Stimulated activated CD4-positive, alpha-beta T cell treated with anti-CD3 and anti-CD28 coated beads, Interleukin-4, amount 100 ng/mL, for 1 hour (primary cell): ENCODE data around the gene GDPD4.

Experiments
- DNase-seq: peaks from one replicate; pipeline ENCODE4 v3.0.0-alpha.2; 2020

The GDPD4 gene

DNA sequence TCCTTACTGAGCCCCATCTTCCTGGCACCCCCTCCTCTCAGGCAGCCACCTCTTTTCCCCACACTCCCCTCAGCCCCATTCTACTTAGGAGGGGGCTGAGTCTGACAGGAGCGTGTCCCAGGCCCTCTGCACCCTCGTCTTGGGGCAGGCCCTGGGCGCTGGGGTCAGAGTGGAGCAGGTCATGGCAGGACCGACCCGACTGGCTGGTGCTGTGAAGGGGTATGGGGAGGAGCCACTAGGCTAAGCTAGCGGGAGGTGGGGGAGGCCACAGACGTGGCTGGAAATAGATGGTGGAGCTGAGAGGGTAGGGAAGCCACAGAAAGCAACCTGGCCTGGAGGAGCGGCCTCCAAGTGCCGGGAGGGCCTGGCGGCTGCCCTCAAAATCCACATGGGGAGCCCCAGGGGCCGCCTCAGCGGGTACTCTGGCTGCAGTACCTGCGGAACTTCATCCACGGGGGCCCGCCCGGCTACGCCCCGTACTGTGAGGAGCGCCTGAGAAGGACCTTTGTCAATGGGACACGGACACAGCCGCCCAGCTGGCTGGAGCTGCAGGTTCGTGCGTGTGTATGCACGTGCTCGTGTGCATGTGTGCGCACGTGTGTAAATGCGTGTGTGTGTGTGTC lies 111.8 kb downstream of the GDPD4 start:
- no peak for DNase-seq

DNA sequence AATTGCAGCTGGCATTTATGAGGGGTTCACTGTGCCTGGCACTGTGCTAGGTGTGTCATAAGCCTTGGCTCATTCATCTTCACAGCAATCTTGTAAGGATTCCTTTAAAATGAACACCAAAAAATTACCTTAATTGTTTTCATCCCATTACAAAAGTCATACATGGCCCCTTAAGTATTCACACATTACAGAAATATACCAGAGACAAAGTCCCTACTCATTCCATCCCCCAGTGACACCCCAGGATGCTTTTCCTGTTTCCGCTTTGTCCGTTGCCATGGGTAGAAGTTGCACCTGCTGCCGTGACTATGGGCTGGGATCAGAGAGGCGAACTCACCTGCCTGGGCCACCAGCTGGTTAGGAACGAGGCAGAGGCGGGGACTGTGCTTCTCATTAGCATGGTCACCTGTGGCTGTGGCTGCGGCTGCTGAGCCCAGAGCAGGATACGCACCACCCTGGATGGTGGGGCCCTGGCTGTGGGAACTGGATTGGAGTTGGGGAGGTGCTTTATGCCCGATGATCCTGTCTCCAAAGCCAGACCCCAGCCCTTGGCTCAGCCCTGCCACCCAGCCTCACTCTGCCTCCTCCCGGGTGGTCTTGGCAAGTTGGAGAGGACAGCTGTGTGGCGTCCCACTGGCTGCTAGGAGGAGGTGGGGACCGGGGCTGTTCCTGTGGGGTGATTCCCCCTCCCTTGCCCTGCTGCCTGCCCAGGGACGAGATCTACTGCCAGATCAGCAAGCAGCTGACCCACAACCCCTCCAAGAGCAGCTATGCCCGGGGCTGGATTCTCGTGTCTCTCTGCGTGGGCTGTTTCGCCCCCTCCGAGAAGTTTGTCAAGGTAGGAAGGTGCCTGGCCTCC lies 112.6 kb downstream of the GDPD4 start:
- DNase-seq, result no peak

DNA sequence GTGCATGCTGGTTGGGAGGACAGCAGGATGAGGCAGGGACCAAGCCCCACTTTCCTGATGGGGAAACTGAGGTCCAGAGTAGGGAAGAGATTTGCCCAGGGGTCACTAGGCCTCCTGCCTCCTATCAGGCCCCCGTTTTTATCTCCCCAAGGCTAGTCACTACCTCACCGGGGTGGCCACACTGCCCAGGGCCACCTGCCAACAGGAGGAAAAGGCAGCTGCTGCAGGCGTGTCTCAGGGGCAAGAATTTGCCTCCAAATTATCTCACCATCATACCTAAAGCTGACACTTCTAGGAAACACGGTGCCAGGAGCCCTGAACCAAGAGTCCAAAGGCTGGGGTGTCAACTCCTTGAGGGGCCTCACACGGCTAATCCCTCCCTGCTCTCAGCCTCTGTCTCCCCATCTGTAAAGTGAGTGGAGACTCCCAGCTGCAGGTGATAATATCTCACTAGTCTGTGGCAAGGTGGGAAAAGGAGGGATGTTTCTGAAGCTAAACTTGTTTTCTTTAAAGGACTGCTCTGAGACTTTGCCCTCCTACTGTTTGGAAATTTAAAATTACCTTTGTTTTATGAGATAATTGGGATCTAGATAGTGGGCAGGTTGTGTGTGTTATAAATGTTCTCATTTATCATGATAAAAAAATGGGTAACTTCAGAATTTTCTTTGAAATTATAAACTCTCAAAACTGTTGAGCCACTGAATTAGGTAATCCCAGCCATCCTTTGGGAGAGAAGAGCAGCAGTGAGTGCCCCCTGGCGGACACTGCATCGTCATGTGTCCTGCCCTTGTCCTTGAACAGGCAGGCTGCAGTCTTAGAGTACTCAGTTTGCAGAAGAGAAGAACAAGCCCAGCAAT lies 113.5 kb downstream of the GDPD4 start:
- peak; percentile 62 for DNase-seq

DNA sequence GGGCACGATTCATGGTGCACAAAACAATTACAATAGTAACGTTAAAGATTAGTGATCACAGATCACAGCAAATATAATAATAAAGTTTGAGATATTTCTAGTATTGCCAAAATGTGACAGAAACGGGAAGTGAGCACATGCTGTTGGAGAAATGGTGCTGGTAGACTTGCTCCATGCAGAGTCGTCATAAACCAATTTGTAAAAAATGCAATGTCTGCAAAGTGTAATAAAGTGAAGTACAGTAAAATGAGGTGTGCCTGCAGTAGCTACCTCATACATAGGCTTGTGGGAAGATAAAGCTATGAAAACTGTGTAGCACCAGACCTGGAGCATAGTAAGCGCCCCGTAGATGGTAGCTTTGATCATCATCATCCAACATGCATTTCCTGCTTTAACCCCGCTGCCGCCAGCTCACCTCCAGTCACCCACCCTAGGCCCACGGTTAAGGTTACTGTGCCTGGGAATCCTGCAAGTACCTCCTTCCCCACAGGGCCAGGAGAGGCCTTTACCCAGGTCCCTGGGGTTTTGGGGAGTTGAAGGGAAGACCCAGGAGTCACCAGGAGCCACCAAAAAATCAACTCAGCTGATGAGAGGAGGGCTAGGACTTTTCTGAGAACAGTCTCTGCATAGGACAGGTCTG lies 114.3 kb downstream of the GDPD4 start:
- DNase-seq, result no peak

DNA sequence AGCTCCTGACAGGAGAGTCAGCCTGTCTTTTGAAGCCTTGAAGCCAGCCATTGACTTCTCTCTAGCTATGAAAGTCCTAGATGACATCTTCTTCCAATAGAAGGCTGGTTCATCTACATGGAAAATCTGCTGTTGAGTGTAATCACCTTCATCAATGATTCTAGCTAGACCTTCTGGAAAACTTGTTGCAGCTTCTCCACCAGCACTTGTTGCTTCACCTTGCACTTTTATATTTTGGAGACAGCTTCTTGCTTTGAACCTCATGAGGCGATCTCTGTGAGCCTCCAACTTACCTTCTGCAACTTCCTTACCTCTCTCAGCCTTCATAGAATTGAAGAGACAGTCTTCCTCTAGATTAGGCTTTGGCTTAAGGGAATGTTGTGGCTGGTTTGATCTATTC lies 115.2 kb downstream of the GDPD4 start:
- DNase-seq, result no peak

DNA sequence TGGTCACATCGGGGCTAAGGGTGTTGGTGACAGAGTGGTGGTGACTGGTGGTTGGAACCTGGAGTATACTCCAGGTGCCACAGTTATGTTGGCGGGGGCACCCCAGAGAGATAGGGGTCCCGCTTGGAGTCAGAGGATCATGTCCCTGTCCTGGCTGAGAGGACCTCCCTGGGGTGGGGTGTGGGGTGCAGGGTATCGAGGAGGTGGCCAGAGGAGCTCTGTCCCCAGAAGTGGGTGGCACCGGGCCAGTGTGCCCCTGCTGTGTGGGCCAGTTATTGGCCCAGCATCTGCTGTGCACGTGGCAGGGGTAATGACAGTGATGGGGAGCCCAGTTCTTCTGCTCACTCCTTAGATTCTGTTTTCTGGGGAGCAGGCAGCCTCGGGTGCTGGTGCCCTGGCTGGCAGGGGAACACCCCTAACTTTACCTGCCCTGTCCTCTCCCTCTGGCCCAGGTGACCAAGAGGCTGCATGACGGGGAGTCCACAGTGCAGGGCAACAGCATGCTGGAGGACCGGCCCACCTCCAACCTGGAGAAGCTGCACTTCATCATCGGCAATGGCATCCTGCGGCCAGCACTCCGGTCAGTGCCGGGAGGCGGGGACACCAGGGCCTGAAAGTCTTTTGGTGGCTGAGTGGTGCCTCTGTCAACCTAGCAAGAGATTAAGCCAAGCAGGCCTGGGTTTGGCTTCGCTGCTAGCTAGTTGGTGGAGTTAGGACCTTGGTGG lies 117.2 kb downstream of the GDPD4 start:
- DNase-seq, result no peak

DNA sequence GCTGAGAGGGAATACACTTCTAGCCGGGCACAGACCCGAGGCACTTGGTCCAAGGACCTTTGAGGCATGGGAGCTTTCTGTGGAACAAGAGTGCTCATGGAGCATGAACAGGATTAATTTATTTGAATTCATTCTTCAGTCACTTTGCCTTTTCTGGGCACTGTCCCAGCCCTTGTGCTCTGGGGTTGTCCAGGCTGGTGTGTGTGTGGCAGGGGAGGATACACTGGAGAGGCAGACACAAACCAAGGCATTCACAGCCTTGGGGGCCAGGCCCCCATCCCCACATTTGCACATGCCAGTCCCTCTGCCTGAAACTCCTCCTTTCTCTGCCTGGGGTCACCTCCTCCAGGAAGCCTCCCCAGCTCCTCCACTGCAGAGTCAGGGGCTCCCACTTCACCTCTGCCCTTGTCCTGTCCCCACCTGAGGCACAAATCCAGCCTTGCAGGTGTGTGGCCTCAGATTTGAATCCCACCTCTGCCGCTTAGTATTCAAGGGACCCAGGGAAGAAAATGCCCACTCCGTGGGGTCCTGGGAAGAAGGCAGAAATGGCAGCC lies 118.0 kb downstream of the GDPD4 start:
- DNase-seq, result no peak

DNA sequence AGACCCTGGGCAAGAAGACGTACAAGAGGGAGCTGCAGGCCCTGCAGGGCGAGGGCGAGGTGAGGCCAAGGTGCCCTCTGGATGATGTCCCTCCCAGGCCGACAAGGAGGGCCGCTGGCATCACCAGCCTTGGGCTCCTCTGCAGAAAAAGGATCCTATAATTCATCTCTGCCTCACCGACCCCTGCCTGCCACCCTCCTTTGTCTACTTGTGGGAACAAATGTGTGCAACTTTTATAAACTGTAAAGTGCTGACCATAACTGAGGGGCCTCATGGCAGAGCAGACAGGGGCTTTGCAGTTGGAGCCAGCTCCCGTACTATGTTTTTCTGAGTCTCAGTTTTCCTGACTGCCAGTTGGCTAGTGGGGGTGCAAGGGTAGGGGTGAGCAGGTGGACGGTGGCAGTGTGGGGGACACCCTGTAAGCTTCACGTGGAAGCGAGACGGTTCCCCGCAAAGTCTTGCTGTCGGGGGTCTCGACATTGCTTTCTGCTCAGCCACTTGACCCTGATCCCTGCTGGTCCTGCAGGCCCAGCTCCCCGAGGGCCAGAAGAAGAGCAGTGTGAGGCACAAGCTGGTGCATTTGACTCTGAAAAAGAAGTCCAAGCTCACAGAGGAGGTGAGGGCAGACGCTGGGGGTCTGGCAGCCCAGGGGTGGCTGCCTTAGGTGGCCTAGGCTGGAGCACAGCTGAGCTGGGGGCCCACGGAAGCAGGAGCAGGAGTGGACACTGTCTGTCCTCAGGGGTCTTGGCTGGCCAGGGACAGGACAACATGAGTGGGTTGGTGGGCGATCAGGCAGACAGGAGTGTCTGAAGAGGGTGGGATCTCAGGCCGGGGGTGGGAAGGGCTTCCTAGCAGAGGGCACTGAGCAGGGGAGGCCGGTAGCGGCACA lies 118.7 kb downstream of the GDPD4 start:
- DNase-seq, result no peak

DNA sequence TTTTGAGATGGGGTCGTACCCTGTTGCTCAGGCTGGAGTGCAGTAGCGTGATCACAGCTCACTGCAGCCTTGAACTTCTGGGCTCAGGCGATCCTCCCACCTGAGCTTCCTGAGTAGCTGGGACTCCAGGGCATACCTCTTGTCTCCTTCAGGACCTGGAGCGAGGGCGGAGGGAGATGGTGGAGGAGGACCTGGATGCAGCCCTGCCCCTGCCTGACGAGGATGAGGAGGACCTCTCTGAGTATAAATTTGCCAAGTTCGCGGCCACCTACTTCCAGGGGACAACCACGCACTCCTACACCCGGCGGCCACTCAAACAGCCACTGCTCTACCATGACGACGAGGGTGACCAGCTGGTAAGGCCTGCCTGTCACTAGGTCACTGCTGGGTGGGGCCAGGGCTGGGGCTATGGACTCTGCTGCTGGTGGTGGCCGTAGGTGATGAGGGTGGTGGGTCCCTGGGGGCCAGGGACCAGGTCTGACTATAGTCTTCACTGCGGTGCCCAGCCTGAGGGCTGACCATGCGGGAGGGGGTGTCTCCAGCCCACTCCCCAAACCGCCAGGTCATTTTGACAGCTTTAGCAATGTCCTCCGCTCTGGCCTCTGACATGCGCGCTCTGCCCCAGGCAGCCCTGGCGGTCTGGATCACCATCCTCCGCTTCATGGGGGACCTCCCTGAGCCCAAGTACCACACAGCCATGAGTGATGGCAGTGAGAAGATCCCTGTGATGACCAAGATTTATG lies 119.5 kb downstream of the GDPD4 start:
- no peak for DNase-seq

DNA sequence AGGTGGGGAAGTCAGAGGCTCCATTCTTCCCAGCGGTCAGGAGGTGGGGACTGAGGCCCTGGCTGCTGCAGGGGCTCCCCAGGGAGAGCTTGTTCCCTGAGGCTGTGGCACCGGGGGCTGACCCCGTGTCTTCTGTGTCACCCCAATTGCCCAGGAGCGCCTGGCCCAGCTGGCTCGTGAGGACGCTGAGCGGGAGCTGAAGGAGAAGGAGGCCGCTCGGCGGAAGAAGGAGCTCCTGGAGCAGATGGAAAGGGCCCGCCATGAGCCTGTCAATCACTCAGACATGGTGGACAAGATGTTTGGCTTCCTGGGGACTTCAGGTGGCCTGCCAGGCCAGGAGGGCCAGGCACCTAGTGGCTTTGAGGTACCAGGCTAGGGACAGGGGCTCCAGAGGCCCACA lies 120.3 kb downstream of the GDPD4 start:
- no peak for DNase-seq

DNA sequence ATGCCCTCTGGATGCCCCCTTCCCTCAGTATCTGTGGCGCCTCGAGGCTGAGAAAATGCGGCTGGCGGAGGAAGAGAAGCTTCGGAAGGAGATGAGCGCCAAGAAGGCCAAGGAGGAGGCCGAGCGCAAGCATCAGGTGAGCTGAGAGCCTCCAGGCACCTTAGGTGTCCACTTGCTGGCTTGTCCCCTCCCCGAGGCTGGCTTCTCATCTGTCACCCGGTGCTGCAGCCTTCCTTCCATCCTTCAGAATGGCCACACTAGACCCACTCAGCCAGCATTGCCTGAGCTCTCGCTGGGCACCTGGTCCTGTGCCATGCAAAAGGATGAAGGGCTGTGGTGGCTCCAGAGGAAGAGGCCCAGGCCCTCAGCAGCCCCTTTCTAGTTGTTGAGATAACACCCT lies 121.1 kb downstream of the GDPD4 start:
- no peak for DNase-seq

DNA sequence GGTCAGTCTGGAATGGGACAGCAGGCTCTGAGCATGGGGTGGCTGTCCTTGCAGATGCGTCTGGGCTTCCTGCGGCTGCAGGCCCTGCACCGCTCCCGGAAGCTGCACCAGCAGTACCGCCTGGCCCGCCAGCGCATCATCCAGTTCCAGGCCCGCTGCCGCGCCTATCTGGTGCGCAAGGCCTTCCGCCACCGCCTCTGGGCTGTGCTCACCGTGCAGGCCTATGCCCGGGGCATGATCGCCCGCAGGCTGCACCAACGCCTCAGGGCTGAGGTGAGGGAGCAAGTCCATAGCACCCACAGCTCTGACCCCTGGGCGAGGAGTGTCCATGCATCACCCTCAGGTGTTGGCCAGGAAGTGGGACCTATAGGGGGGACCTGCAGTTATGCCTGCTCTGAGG lies 121.8 kb downstream of the GDPD4 start:
- no peak for DNase-seq

DNA sequence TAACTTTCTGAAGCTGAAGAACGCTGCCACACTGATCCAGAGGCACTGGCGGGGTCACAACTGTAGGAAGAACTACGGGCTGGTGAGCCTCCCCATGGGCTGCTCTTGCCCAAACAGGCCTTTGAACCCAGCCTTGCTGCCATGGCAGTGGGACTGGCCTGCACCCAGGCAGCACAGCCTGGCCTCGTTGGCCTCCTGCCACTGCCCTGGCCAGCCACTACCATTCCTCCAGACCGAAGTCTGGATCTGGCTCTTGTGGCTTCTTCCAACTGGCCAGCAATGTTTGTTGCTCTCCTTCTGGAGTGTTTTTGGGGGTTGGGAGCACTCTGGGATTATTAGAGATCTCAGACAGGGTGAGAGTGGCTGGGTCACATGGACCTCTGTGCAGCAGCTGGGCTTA lies 122.4 kb downstream of the GDPD4 start:
- no peak for DNase-seq

DNA sequence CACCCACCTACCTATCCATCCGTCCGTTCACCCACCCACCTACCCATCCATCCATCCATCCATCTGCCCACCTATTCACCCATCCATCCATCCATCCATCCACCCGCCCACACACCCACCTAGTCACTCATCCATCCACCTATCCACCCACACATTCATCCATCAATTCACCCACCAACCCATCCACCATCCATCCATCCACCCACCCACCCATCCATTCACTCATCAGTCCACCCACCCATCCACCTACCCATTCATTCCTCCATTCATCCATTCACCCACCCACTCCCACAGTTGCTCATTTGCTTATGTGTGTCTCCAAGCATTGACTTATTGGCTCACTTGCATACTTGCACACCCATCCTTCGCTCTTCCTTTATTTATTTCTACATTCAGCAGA lies 123.3 kb downstream of the GDPD4 start:
- no peak for DNase-seq

DNA sequence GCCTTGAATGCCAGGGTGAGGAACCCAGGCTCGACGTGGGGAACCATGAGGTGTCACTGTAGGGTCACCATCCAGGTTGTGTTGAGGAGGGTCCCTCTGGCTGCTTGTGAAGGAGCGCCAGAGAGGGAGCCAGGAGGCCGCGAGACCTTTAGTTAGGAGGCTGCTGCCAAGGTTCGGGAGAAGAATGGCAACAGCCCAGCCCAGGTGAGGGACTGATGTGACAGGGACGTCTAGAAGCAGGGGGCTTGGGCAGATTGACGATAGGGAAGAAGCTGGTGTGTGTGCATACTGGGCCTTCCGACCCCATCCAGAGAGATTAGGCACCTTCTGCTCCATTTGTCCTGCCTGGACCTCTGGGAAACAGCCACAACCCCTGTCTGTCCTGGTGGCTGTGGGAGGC lies 124.5 kb downstream of the GDPD4 start:
- no peak for DNase-seq

DNA sequence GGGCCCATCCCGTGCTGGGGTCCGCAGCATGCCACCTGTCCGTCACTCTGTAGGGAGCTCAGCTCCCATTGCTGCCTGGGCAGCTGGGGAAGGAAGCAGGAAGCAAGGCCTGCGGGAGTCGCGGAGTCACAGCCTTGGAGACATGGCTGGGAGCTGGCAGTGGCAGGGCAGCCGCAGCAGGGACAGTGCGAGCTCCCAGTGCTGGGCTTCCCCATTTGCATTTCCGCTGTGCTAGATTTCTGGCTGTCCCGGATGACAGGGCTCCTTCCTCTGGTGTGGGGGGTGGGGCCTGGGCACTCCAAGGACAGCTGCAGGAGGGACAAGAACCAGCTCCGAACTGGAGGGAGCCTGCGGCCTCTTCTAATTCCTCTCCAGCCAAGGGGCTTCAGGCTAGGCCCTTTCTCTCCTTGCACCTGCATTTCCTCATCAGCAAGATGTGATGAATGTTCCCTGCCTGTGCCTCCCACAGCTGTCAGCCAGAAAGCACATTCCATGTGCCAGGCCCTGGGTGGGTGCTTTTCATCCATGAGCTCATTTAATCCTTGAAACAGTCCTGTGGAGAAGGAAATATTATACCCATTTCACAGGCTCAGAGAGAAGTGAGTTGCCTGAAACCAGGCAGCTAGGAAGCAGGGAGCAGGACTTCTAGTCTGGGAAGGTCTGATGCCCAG lies 125.5 kb downstream of the GDPD4 start:
- DNase-seq, result no peak

DNA sequence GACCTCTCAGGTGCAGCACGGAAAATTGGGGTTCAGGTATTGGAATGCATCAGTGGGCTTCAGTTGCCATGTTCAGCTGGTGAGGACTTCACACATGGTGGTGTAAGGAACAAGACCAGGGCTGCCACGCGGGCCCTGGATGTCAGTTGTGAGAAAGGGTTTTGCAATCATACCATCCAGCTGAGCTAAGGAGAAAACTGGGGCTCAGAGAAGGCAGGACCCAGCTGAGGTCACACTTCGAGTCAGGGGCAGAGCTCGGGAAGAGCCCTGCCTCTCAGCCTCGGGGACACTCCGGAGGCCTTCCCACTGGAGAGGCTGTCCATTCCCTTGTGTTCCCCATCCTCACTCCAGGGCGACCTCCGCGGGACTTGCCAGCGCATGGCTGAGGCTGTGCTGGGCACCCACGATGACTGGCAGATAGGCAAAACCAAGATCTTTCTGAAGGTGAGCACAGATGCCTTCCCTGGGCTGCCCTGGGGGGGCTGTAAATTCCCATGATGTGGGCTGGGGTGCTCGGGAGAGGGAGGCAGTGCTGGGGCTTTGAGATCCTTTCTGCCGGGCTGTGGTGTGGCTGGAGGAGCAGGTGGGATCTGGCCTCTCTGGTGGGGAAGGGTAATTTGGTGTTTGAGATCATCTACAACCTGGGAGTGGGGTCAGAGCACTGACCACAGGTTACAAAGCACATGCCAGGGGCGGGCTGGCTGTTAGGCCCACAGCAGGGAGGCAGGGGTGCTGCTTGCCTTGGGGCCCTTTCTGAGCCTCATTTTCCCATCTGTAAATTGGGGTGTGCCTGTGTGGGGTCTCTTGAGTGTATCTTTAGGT lies 126.3 kb downstream of the GDPD4 start:
- DNase-seq, result no peak

DNA sequence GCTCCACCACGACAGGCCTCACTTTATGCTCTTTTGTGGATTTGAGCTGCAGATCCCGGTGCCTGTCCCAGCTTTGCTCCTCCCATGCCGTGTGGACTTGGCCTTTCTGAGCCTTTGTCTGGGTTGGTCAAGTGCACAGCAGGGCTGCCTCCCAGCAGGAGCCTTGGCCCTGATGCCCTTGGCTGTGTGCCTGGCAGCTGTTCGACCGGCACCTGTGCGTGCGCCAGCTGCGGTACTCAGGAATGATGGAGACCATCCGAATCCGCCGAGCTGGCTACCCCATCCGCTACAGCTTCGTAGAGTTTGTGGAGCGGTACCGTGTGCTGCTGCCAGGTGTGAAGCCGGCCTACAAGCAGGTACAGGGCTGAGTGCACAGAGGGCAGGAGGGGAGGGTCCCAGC lies 126.9 kb downstream of the GDPD4 start:
- no peak for DNase-seq

DNA sequence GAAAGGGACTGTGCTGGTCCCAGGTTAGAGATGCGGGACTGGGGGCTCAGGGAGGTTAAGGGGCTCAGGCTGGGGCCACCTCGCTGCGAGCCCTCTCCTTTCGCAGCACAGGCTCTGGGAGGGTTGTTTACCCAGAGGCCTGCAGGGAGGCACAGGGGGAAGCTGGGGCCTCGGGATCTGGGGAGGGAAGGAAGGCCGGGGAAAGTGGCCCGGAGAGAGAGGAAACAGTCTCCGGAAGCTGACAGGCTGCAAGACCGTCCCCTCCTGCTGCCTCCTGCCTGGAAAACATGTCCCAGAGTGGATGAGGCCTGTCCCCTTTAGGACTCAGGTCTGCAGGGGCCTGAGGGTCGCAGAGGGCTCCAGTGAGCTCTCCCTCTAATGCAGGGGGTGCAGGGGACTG lies 128.0 kb downstream of the GDPD4 start:
- DNase-seq, result no peak
